GM19452 (cell line): Measurements from ENCODE around the gene CTNNBIP1.
"Not testable (repeated sequence)": the region's sequence is repeated elsewhere in the genome, so short reads cannot be mapped to it uniquely, and the experiment has no call there.

Experiments
- ATAC-seq: cut with Tn5 transposase; IDR thresholded peaks from one replicate; pipeline ENCODE4 v1.9.1; 2021; ENCODE audit not compliant: unreplicated experiment

CTNNBIP1 gene

GRCh38 chr1:9809100-9809510 lies 101.0 kb downstream of the CTNNBIP1 start:
- no peak for ATAC-seq

GRCh38 chr1:9808459-9808858 lies 101.6 kb downstream of the CTNNBIP1 start:
- no peak for ATAC-seq

GRCh38 chr1:9807541-9807940 lies 102.5 kb downstream of the CTNNBIP1 start:
- no peak for ATAC-seq

GRCh38 chr1:9805972-9806371 lies 104.1 kb downstream of the CTNNBIP1 start:
- not testable (repeated sequence) for ATAC-seq

- ATAC-seq = no peak
Measured at GRCh38 chr1:9805006-9805508, 105.0 kb downstream of the CTNNBIP1 start.

GRCh38 chr1:9803003-9803918 lies 106.8 kb downstream of the CTNNBIP1 start:
- ATAC-seq = not testable (repeated sequence)

- ATAC-seq = no peak
Measured at GRCh38 chr1:9801909-9802308, 108.2 kb downstream of the CTNNBIP1 start.
